HTR-8/SVneo (cell line): ENCODE results near the gene PCGF3.

ENCODE experiments used
- DNase-seq: peaks from one replicate; pipeline ENCODE4 v3.0.0; 2011; ENCODE audit warnings: low spot score, mixed read lengths; ENCODE audit not compliant: insufficient read length
- FAIRE-seq: peaks from 2 replicates; lab custom pipeline; 2011; peaks lifted over from hg19 to GRCh38; lab: Jason Lieb, UNC

Gene PCGF3, protein sequence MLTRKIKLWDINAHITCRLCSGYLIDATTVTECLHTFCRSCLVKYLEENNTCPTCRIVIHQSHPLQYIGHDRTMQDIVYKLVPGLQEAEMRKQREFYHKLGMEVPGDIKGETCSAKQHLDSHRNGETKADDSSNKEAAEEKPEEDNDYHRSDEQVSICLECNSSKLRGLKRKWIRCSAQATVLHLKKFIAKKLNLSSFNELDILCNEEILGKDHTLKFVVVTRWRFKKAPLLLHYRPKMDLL

DNA sequence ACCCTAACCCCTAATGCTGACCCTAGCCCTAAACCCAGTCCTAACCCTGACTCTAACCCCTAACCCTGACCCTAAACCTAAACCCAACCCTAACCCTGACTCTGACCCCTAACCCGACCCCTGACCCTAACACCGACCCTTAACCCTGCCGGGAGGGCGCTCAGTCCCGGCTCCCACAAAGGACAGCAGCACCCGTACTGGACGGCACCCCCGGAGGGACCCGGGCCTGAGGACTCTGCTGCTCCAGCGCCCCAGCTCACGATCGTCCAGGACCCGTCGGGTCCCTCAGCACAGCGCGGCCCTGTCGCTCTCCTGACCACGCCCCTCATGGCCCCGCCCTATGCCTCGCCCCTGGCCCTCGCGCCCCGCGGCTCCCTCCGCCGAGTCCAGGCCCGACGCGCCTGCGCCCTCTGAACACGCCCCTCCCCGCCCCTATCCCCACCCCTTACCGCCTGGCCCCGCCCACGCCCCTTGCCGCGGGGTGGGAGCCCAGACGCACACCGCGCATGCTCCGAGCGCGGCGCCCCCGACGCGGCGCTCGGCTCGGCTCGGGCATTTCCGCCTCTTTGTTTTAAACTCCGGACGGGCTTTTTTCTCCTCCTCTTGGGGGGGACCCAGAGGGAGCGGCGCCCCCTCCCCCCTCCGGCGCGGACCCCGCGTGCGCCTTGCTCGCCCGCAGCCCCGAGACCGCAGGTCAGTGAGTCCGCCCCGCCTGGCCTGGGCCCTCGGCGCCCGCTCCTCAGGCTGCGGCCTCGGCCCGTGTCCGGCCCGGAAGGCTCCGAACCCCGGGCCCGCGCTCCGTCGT lies at the start of gene PCGF3:
TSS of gene PCGF3 (plus strand) at position 555 of the 805 bp plus-strand sequence. CDS start 27,849 bp downstream, outside the sequence.
- FAIRE-seq (peak; percentile 98), DNase-seq (peak; percentile 97)

DNA sequence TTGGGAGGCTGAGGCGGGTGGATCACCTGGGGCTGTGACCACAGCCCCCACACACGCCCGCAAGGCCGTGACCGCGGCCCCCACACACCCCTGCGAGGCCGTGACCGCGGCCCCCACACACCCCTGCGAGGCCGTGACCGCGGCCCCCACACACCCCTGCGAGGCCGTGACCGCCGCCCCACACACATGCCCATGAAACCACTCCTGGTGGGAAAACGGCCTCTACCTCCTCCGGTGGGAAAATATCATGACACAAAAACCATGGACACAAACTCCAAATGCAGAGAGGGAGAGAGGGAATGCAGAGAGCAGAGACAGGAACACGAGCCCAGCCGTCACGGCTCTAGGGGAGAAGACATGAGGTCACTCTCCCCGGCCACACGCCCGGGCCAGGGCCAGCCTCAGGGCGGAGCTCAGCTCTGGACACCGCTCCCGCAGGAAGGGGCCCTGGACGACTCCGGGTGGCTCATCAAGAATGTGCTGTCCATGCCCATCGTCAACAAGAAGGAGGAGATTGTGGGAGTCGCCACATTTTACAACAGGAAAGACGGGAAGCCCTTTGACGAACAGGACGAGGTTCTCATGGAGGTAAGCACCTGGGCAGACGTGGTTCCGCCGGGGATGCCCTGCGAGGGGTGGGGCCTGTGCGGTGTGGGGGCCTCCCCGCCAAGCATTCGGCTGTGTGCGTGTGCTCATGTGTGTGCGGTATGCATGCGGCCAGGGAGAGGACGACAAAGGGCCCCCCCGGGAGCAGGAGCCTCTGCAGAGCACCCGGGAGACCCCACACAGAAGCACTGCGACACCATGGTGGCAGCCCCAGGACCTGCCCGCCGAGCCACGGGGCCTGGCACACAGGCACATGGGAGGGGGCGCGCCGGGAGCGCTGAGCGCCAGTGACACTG lies 48.9 kb upstream of the PCGF3 start:
- FAIRE-seq (no peak), DNase-seq (no peak)

DNA sequence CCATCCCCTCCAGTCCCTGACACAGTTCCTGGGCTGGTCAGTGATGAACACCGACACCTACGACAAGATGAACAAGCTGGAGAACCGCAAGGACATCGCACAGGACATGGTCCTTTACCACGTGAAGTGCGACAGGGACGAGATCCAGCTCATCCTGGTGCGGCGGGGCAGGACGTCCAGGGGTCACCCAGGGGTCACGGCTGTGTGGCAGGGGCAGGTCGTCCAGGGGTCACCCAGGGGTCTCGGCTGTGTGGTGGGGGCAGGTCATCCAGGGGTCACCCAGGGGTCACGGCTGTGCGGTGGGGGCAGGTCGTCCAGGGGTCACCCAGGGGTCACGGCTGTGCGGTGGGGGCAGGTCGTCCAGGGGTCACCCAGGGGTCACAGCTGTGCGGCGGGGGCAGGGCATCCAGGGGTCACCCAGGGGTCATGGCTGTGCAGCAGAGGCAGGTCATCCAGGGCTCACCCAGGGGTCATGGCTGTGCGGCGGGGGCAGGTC lies 48.2 kb upstream of the PCGF3 start:
- DNase-seq (no peak), FAIRE-seq (no peak)

GRCh38 chr4:657834-658667 lies 47.6 kb upstream of the PCGF3 start:
- DNase-seq (no peak), FAIRE-seq (no peak)

- FAIRE-seq (peak; percentile 91), DNase-seq (no peak)
Observed at GRCh38 chr4:658681-659667, 46.7 kb upstream of the PCGF3 start.

GRCh38 chr4:659851-660250 lies 45.8 kb upstream of the PCGF3 start:
- DNase-seq (no peak), FAIRE-seq (no peak)

GRCh38 chr4:660401-660800 lies 45.2 kb upstream of the PCGF3 start:
- DNase-seq (no peak), FAIRE-seq (no peak)

GRCh38 chr4:661231-661630 lies 44.4 kb upstream of the PCGF3 start:
- no peak for DNase-seq
- no peak for FAIRE-seq

DNA sequence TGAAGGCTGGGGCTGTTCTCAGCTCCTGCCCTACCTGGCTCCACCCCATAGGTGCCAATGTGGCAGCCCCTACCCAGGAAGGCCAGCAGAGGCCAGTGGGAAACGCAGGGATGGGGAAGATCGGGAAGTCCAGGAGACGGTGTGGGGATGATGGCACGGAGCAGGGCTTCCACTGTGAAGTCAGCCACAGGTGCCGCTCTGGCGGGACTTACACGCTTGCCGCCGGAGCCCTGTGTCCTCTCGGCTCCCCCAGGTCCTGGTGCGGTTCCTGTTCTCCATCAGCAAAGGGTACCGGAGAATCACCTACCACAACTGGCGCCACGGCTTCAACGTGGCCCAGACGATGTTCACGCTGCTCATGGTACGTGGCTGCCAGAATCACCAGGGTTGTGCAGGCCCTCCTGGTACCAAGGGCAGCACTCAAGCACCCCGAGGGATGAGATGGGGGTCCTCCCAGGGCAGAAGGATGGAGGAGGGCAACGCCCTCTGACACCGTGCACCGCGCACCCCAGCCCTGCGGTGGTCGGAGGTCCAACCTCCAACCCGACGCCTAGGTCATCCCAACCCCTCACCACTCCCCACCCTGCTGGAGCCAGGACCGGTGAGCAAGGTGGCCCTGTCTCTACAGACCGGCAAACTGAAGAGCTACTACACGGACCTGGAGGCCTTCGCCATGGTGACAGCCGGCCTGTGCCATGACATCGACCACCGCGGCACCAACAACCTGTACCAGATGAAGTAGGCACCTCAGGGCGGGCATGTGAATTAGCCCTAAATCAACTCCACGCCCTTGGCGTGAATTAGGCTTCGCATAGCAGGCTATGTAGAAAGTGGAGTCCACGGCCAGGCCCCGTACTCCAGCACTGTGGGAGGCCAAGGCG lies 43.5 kb upstream of the PCGF3 start:
- no peak for FAIRE-seq
- no peak for DNase-seq

GRCh38 chr4:663046-663437 lies 42.6 kb upstream of the PCGF3 start:
- no peak for FAIRE-seq
- no peak for DNase-seq

- no peak for DNase-seq
- FAIRE-seq: no peak
Observed at GRCh38 chr4:663438-664428, 41.9 kb upstream of the PCGF3 start.

DNA sequence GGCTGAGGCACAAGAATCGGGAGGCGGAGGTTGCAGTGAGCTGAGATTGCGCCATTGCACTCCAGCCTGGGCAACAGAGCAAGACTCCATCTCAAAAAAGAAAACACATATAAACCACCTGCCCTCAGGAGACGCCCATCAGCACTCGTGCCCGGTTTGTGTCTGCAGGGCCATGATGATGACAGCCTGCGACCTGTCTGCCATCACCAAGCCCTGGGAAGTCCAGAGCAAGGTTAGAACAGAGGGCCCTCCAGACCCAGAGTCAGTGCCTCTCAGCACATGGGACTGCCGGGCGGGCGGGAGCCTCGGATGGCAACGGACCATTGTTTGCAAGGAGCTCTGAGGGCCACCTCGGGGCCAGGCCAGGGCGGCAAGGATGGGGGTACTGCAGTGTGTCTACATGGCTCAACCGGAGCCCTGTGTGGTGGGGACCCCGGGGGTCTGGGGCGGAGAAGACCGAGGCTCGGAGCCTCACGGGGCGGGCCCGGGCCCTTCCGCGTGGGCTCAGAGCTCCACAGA lies 40.9 kb upstream of the PCGF3 start:
- DNase-seq: no peak
- FAIRE-seq: no peak

- DNase-seq (no peak), FAIRE-seq (no peak)
Observed at GRCh38 chr4:665381-665750, 40.3 kb upstream of the PCGF3 start.

- no peak for DNase-seq
- no peak for FAIRE-seq
Observed at GRCh38 chr4:665751-666435, 39.7 kb upstream of the PCGF3 start.

GRCh38 chr4:666436-666810 lies 39.2 kb upstream of the PCGF3 start:
- no peak for DNase-seq
- no peak for FAIRE-seq
